HG03520 (cell line): ENCODE measurements around the gene SDHAF2.
A peak's percentile ranks its signal among the peaks of the same experiment; 100 is the strongest.
"Not testable (repeated sequence)": the region's sequence is repeated elsewhere in the genome, so short reads cannot be mapped to it uniquely, and the experiment has no call there.

ENCODE experiments used
- ATAC-seq: cut with Tn5 transposase; IDR thresholded peaks from one replicate; pipeline ENCODE4 v1.9.1; 2021; ENCODE audit warnings: mild to moderate bottlenecking, moderate library complexity; ENCODE audit not compliant: unreplicated experiment

The SDHAF2 gene

GRCh38 chr11:61425367-61426131 lies 4.4 kb upstream of the SDHAF2 start:
- ATAC-seq = no peak

GRCh38 chr11:61429346-61429690 lies 606 bp upstream of the SDHAF2 start:
- ATAC-seq = peak; percentile 40

- ATAC-seq = not testable (repeated sequence)
Measured at GRCh38 chr11:61430839-61431238, 915 bp downstream of the SDHAF2 start.

GRCh38 chr11:61437496-61437895 lies 7.6 kb downstream of the SDHAF2 start:
- ATAC-seq = no peak

- no peak for ATAC-seq
Measured at GRCh38 chr11:61439615-61440014, 9.7 kb downstream of the SDHAF2 start.

- ATAC-seq = no peak
Measured at GRCh38 chr11:61442616-61443015, 12.7 kb downstream of the SDHAF2 start.

GRCh38 chr11:61445516-61445915 lies 15.6 kb downstream of the SDHAF2 start:
- ATAC-seq = no peak

- ATAC-seq = peak; percentile 65
Measured at GRCh38 chr11:61446211-61446651, 16.3 kb downstream of the SDHAF2 start.

- no peak for ATAC-seq
Measured at GRCh38 chr11:61447601-61448551, 18.0 kb downstream of the SDHAF2 start.

- no peak for ATAC-seq
Measured at GRCh38 chr11:61448552-61448927, 18.6 kb downstream of the SDHAF2 start.

GRCh38 chr11:61452825-61453224 lies 22.9 kb downstream of the SDHAF2 start:
- no peak for ATAC-seq

- no peak for ATAC-seq
Measured at GRCh38 chr11:61453695-61454094, 23.8 kb downstream of the SDHAF2 start.

- ATAC-seq = no peak
Measured at GRCh38 chr11:61454520-61454919, 24.6 kb downstream of the SDHAF2 start.

GRCh38 chr11:61460474-61460881 lies 30.6 kb downstream of the SDHAF2 start:
- no peak for ATAC-seq

GRCh38 chr11:61460986-61461385 lies 31.1 kb downstream of the SDHAF2 start:
- no peak for ATAC-seq

GRCh38 chr11:61467602-61468001 lies 37.7 kb downstream of the SDHAF2 start:
- ATAC-seq = not testable (repeated sequence)

- no peak for ATAC-seq
Measured at GRCh38 chr11:61468002-61468401, 38.1 kb downstream of the SDHAF2 start.

GRCh38 chr11:61472282-61472681 lies 42.4 kb downstream of the SDHAF2 start:
- ATAC-seq = no peak

GRCh38 chr11:61472868-61473267 lies 42.9 kb downstream of the SDHAF2 start:
- no peak for ATAC-seq

- no peak for ATAC-seq
Measured at GRCh38 chr11:61473370-61474012, 43.6 kb downstream of the SDHAF2 start.

- ATAC-seq = no peak
Measured at GRCh38 chr11:61474013-61474643, 44.2 kb downstream of the SDHAF2 start.
